IMR-90 (cell line): ENCODE data around the gene ZNF212. TPM values are rescaled to one million over a fixed set of nuclear protein-coding genes. Genes with fewer than 3 reads are reported as not detected.

Experiments used
- ATAC-seq: fragments of 200-7000 bp; cut with Tn5 transposase; 2 replicates; pipeline ENCODE4 v1.9.1; 2020; ENCODE audit warnings: low read depth, mild to moderate bottlenecking, moderate library complexity
- BruUV-seq: library from RNA; stranded (reverse); fragments of 400-500 nt; replicated peaks from 2 replicates; lab custom pipeline; 2021; lab: Mats Ljungman, UMichigan
- CTCF ChIA-PET: fragments of 300-600 bp; formaldehyde crosslinking; extraction: SDS; loops from one replicate; lab custom pipeline; 2021; ENCODE audit warnings: antibody characterized with exemption; lab: Yijun Ruan, JAX
- POLR2A ChIA-PET: fragments of 300-600 bp; sonication (Branson Sonifier 250); formaldehyde crosslinking; loops from one replicate; lab custom pipeline; 2022; ENCODE audit warnings: antibody characterized with exemption; ENCODE audit not compliant: unreplicated experiment; lab: Charles Lee
- DNase-seq: peaks from one replicate; pipeline ENCODE4 v3.0.0; 2013
- H2AFZ ChIP-seq: replicated peaks from 2 replicates; pipeline ENCODE3; 2013; ENCODE audit warnings: low read length, mild to moderate bottlenecking; ENCODE audit not compliant: poor library complexity
- H2AK5ac ChIP-seq: 2 replicates; pipeline ENCODE4 v1.6.1; 2013; ENCODE audit warnings: low read depth, low read length, inconsistent platforms
- H2AK9ac ChIP-seq: replicated peaks from 2 replicates; pipeline ENCODE3; 2013; ENCODE audit warnings: mild to moderate bottlenecking, low read depth, low read length, moderate library complexity; ENCODE audit not compliant: poor library complexity
- H2BK120ac ChIP-seq: 2 replicates; pipeline ENCODE4 v1.6.1; 2013; ENCODE audit warnings: low read depth, low read length, inconsistent platforms
- H2BK15ac ChIP-seq: 3 replicates; pipeline ENCODE4 v1.6.1; 2013; ENCODE audit warnings: low read depth, low read length, inconsistent platforms
- H2BK20ac ChIP-seq: 2 replicates; pipeline ENCODE4 v1.6.1; 2013; ENCODE audit warnings: low read depth, mild to moderate bottlenecking, inconsistent platforms, low read length, moderate library complexity
- H2BK5ac ChIP-seq: 2 replicates; pipeline ENCODE4 v1.6.1; 2013; ENCODE audit warnings: mild to moderate bottlenecking, low read depth, low read length, inconsistent platforms; ENCODE audit not compliant: poor library complexity, severe bottlenecking
- H3K14ac ChIP-seq: replicated peaks from 2 replicates; pipeline ENCODE4 v1.6.1; 2013; ENCODE audit warnings: low read depth, low read length, inconsistent platforms
- H3K18ac ChIP-seq: 2 replicates; pipeline ENCODE4 v1.6.1; 2013; ENCODE audit warnings: low read depth, low read length, control low read depth
- H3K23ac ChIP-seq: 2 replicates; pipeline ENCODE4 v1.6.1; 2013; ENCODE audit warnings: low read depth, low read length, inconsistent platforms
- H3K27ac ChIP-seq: 2 replicates; pipeline ENCODE4 v1.5.1; 2013; ENCODE audit warnings: mild to moderate bottlenecking, control low read depth, low read length; ENCODE audit not compliant: insufficient read depth
- H3K27me3 ChIP-seq: 2 replicates; pipeline ENCODE4 v1.6.1; 2013; ENCODE audit warnings: low read length; ENCODE audit not compliant: control insufficient read depth, insufficient read depth
- H3K36me3 ChIP-seq: 2 replicates; pipeline ENCODE4 v1.6.1; 2013; ENCODE audit warnings: low read length, mixed read lengths; ENCODE audit not compliant: control insufficient read depth, insufficient read depth
- H3K4ac ChIP-seq: 2 replicates; pipeline ENCODE4 v1.6.1; 2013; ENCODE audit warnings: low read depth, low read length, inconsistent platforms
- H3K4me1 ChIP-seq: 2 replicates; pipeline ENCODE4 v1.6.1; 2013; ENCODE audit warnings: low read length, mixed read lengths; ENCODE audit not compliant: control insufficient read depth, insufficient read depth
- H3K4me2 ChIP-seq: 2 replicates; pipeline ENCODE4 v1.6.1; 2013; ENCODE audit warnings: low read depth, mild to moderate bottlenecking, control low read depth, low read length, moderate library complexity
- H3K4me3 ChIP-seq: 2 replicates; pipeline ENCODE4 v1.5.1; 2013; ENCODE audit warnings: low read depth, mild to moderate bottlenecking, control low read depth, low read length, moderate library complexity; ENCODE audit not compliant: insufficient read depth
- H3K56ac ChIP-seq: 2 replicates; pipeline ENCODE4 v1.6.1; 2013; ENCODE audit warnings: low read length, inconsistent platforms; ENCODE audit not compliant: insufficient read depth; ENCODE audit errors: extremely low read depth
- H3K79me1 ChIP-seq, 2 experiments: 2 replicates each; pipeline ENCODE4 v1.6.1; 2013; ENCODE audit warnings: low read length in 2 of 2, inconsistent platforms in 1 of 2, low read depth in 1 of 2
- H3K9ac ChIP-seq: 2 replicates; pipeline ENCODE4 v1.6.1; 2013; ENCODE audit warnings: low read depth, low read length, control low read depth
- H3K9me1 ChIP-seq: 2 replicates; pipeline ENCODE4 v1.6.1; 2013; ENCODE audit warnings: low read length, inconsistent platforms; ENCODE audit not compliant: insufficient read depth
- H3K9me3 ChIP-seq: 2 replicates; pipeline ENCODE4 v1.6.1; 2013; ENCODE audit warnings: low read length; ENCODE audit not compliant: control insufficient read depth, insufficient read depth
- H4K20me1 ChIP-seq: 2 replicates; pipeline ENCODE4 v1.6.1; 2013; ENCODE audit warnings: low read length, inconsistent platforms; ENCODE audit not compliant: insufficient read depth
- H4K5ac ChIP-seq: 2 replicates; pipeline ENCODE4 v1.6.1; 2013; ENCODE audit warnings: mild to moderate bottlenecking, low read depth, low read length, control low read depth
- H4K8ac ChIP-seq, 2 experiments: 2 replicates each; pipeline ENCODE4 v1.6.1; 2013; ENCODE audit warnings: low read depth in 2 of 2, low read length in 2 of 2, control low read depth in 1 of 2, inconsistent platforms in 1 of 2
- H4K91ac ChIP-seq: 2 replicates; pipeline ENCODE4 v1.6.1; 2013; ENCODE audit warnings: low read depth, low read length, inconsistent platforms; ENCODE audit not compliant: insufficient read depth
- MXI1 ChIP-seq: IDR thresholded peaks from 2 replicates; pipeline ENCODE4 v1.6.1; 2012; ENCODE audit warnings: low read depth, mild to moderate bottlenecking, low read length, moderate library complexity, borderline replicate concordance
- SMC3 ChIP-seq: fragments of 150-350 bp; IDR thresholded peaks from 2 replicates; pipeline ENCODE4 v1.6.1; 2016; ENCODE audit warnings: low read depth, mild to moderate bottlenecking, antibody characterized with exemption, low read length, moderate library complexity
- WGBS, 2 experiments: methylation state at CpG; one replicate each; pipeline versions ENCODE4 v1.1.5 to v1.1.7; 2013; ENCODE audit warnings: missing lambda C conversion rate in 2 of 2; ENCODE audit not compliant: insufficient read length in 1 of 2; ENCODE audit errors: extremely low coverage in 2 of 2; 5-methylcytosine and 5-hydroxymethylcytosine counted together
- dilution Hi-C: fragments of 300-500 bp; cut with HindIII; formaldehyde crosslinking; loops from one replicate; pipeline ENCODE4 v1.14.3; 2018; ENCODE audit warnings: low sequenced_read_pairs; ENCODE audit not compliant: unreplicated experiment
- in situ Hi-C: fragments of 300-500 bp; cut with MboI; formaldehyde crosslinking; loops from 3 replicates; pipeline ENCODE4 v1.14.3; 2019; ENCODE audit warnings: low sequenced_read_pairs, inconsistent platforms, mixed read lengths
- intact Hi-C: fragments of 100-400 bp; cut with micrococcal nuclease; formaldehyde crosslinking; loops from 2 replicates; pipeline ENCODE4 v1.10.0; 2022
- polyA plus RNA-seq, 3 experiments: library from polyadenylated mRNA; depleted of rRNA; stranded (reverse); fragments of >200 nt; gene quantifications; 2 replicates each; pipeline ENCODE4 v1.2.3, GENCODE V29; 2012; ENCODE audit warnings: low replicate concordance in 1 of 3
- total RNA-seq: library from RNA; depleted of rRNA; stranded (reverse); fragments of >200 nt; gene quantifications from 2 replicates; pipeline ENCODE4 v1.2.3, GENCODE V29; 2012
- TF ChIP-seq, protein P1 (sequence below): conservative IDR thresholded peaks from 2 replicates; pipeline ENCODE4 v1.5.1; 2012; ENCODE audit warnings: mild to moderate bottlenecking, low read depth, low read length, improper control_type of control experiment

Gene ZNF212
- total and polyA plus RNA-seq, 2 of the 4 experiments (the other 2 are of a cell fraction): 3.8 to 5.1 TPM

DNA sequence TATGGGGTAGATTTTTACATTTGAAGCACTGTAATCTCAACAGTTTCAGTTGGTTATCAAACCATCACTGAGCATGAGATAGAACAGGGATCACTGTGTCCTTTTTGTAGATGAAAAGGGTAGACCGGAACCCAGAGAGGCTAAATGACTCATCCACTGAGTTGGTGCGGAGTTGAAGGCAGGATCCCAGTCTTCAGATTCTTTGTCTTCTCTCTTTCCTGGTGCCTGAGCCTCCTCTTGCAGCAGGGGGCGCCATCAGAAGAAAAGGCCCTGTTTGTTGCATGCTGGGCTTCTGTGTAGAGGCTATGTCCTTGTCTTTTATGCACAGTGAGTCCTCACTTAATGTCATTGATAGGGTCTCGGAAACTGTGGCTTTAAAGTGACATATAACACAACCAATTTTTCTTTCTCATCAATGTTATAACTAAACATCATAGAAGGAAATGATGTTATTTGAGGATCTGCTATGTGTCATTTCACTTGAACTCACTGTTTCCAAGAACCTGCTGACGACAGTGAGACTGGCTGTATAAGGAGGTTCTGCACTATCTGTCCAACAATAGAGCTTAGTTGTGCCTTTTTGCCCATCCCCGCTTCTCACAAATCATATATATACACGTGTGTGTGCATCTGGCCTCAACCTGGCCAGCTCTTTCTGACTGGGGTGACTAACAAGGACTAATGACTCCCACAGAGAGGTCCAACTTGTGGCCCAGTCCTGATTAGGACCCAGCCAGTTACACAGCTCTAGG is 29.8 kb upstream of the ZNF212 start:
- ATAC-seq: peak; percentile 60; the same call in 1 of the 2 replicates
- H3K36me3 ChIP-seq: peaks cover 75% of the 10 kb centered on the region
- peak; percentile 37; the same call in 1 of the 2 replicates for TF ChIP-seq SMC3
- TF ChIP-seq MXI1: no peak
- TF ChIP-seq, protein P1, sequence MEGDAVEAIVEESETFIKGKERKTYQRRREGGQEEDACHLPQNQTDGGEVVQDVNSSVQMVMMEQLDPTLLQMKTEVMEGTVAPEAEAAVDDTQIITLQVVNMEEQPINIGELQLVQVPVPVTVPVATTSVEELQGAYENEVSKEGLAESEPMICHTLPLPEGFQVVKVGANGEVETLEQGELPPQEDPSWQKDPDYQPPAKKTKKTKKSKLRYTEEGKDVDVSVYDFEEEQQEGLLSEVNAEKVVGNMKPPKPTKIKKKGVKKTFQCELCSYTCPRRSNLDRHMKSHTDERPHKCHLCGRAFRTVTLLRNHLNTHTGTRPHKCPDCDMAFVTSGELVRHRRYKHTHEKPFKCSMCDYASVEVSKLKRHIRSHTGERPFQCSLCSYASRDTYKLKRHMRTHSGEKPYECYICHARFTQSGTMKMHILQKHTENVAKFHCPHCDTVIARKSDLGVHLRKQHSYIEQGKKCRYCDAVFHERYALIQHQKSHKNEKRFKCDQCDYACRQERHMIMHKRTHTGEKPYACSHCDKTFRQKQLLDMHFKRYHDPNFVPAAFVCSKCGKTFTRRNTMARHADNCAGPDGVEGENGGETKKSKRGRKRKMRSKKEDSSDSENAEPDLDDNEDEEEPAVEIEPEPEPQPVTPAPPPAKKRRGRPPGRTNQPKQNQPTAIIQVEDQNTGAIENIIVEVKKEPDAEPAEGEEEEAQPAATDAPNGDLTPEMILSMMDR: peak; percentile 54
- H2AFZ ChIP-seq: no peak overlapping the region
- intact Hi-C loops: no loop called here
- no peak overlapping the region for H4K5ac ChIP-seq
- no peak overlapping the region for H3K4ac ChIP-seq
- H2BK20ac ChIP-seq: no peak overlapping the region
- H3K4me2 ChIP-seq: no peak overlapping the region
- no peak overlapping the region for H4K91ac ChIP-seq
- H3K9me3 ChIP-seq: no peaks in the 10 kb centered on the region
- DNase-seq: peak; percentile 55
- no peaks in the 10 kb centered on the region for H3K27me3 ChIP-seq
- dilution Hi-C loops: no loop called here
- no peak overlapping the region for H2BK5ac ChIP-seq
- no peak overlapping the region for H2AK5ac ChIP-seq
- BruUV-seq: no TSS peak
- no peak overlapping the region for H3K23ac ChIP-seq
- H4K20me1 ChIP-seq: no peaks in the 10 kb centered on the region; the same call in 1 of the 2 replicates
- peaks cover 16 to 35% of the 10 kb centered on the region in 2 experiments for H3K79me1 ChIP-seq
- CTCF ChIA-PET: no interaction called here
- H3K9ac ChIP-seq: no peak overlapping the region
- no peak overlapping the region for H3K4me3 ChIP-seq
- no peak overlapping the region for H3K18ac ChIP-seq
- H3K14ac ChIP-seq: no peak overlapping the region
- H3K56ac ChIP-seq: no peak overlapping the region
- POLR2A ChIA-PET: interaction anchor here (0.5 kb wide), 1 partner anchor 24 kb away, joined by 3 read pairs; no protein-coding TSS in a partner anchor
- H2AK9ac ChIP-seq: no peak overlapping the region
- no peak overlapping the region for H2BK15ac ChIP-seq
- 100% methylated on average over 3 of the region's 7 CpGs; no CpG with 5 or more reads in 1 of the 2 experiments for WGBS, 2 experiments
- no peaks in the 10 kb centered on the region for H3K4me1 ChIP-seq
- no peak overlapping the region for H2BK120ac ChIP-seq
- in situ Hi-C loops: no loop called here
- peaks cover 11% of the 10 kb centered on the region; the same call in 1 of the 2 replicates for H3K9me1 ChIP-seq
- no peak overlapping the region for H3K27ac ChIP-seq
- H4K8ac ChIP-seq: no peak overlapping the region
